K562 (cell line): ENCODE data around the gene VPREB1. TPM values are rescaled to one million over a fixed set of nuclear protein-coding genes. Genes with fewer than 3 reads are reported as not detected.

ENCODE experiments used
- ATAC-seq: fragments of 200-7000 bp; cut with Tn5 transposase; 3 replicates; pipeline ENCODE4 v1.9.1; 2020; ENCODE audit warnings: moderate library complexity
- BruUV-seq: library from RNA; stranded (reverse); fragments of 400-500 nt; replicated peaks from 2 replicates; lab custom pipeline; 2021; lab: Mats Ljungman, UMichigan
- CTCF ChIA-PET: fragments of 300-600 bp; formaldehyde crosslinking; extraction: SDS; loops from one replicate; lab custom pipeline; 2021; ENCODE audit warnings: low intra/inter-chr PET ratio; lab: Yijun Ruan, JAX
- POLR2A ChIA-PET: fragments of 300-600, 350-650 bp; sonication (Branson Sonifier 250); formaldehyde crosslinking; extraction: SDS; loops from one replicate; lab custom pipeline; 2021; ENCODE audit warnings: antibody characterized with exemption, inconsistent platforms; lab: Yijun Ruan, JAX
- DNase-seq, 4 experiments: peaks; one replicate each; pipeline versions ENCODE4 v3.0.0 to v3.0.0-alpha.2; 2011 to 2018; ENCODE audit warnings: low spot score in 3 of 4, mixed read lengths in 3 of 4; ENCODE audit errors: extremely low read depth in 1 of 4
- FAIRE-seq: peaks from 2 replicates; lab custom pipeline; 2011; peaks lifted over from hg19 to GRCh38; lab: Jason Lieb, UNC
- H2AFZ ChIP-seq: 2 replicates; pipeline ENCODE4 v1.6.0; 2011; ENCODE audit warnings: low read depth, low read length, control low read depth, inconsistent platforms
- H3K27ac ChIP-seq: fragments of 200-600 bp; 3 replicates; pipeline ENCODE4 v1.8.0; 2011; ENCODE audit warnings: low read depth, mild to moderate bottlenecking, control low read depth, inconsistent platforms, low read length, moderate library complexity, mixed read lengths; ENCODE audit errors: extremely low read depth
- H3K27me3 ChIP-seq, 2 experiments: fragments of 300-600 bp in 1 of 2; 2 replicates in 1 of 2; 3 replicates in 1 of 2; pipeline versions ENCODE4 v1.6.0 to v1.8.0; 2011; ENCODE audit warnings: inconsistent platforms in 2 of 2, low read length in 2 of 2, mild to moderate bottlenecking in 1 of 2, mixed read lengths in 1 of 2, moderate library complexity in 1 of 2; ENCODE audit not compliant: control insufficient read depth in 2 of 2, insufficient read depth in 2 of 2
- H3K36me3 ChIP-seq: fragments of 300-600 bp; 3 replicates; pipeline ENCODE4 v1.8.0; 2011; ENCODE audit warnings: mild to moderate bottlenecking, low read length, inconsistent platforms; ENCODE audit not compliant: control insufficient read depth, insufficient read depth
- H3K4me1 ChIP-seq, 2 experiments: fragments of 200-600 bp in 1 of 2; replicated peaks in 1 of 2; 2 replicates in 1 of 2; 3 replicates in 1 of 2; pipeline versions ENCODE4 v1.5.1 to v1.8.0; 2011; ENCODE audit warnings: inconsistent platforms in 2 of 2, low read length in 2 of 2, mild to moderate bottlenecking in 1 of 2, mixed read lengths in 1 of 2, moderate library complexity in 1 of 2; ENCODE audit not compliant: control insufficient read depth in 2 of 2, insufficient read depth in 2 of 2
- H3K4me2 ChIP-seq: 2 replicates; pipeline ENCODE4 v1.6.1; 2011; ENCODE audit warnings: low read length, control low read depth, inconsistent platforms, mixed read lengths; ENCODE audit not compliant: insufficient read depth
- H3K4me3 ChIP-seq: fragments of 200-600 bp; sonication (generic), shearing (Covaris generic); 2 replicates; pipeline ENCODE4 v1.5.1; 2016; ENCODE audit warnings: control low read depth, inconsistent platforms
- H3K79me2 ChIP-seq: fragments of 200-600 bp; 3 replicates; pipeline ENCODE4 v1.8.0; 2011; ENCODE audit warnings: low read length, inconsistent platforms; ENCODE audit not compliant: control insufficient read depth, insufficient read depth
- H3K9ac ChIP-seq, 2 experiments: 2 replicates each; pipeline versions ENCODE4 v1.6.0 to v1.6.1; 2011; ENCODE audit warnings: low read depth in 2 of 2, low read length in 2 of 2, control low read depth in 1 of 2, inconsistent platforms in 1 of 2, mild to moderate bottlenecking in 1 of 2, mixed read lengths in 1 of 2; ENCODE audit not compliant: insufficient read depth in 1 of 2
- H3K9me1 ChIP-seq: one replicate; pipeline ENCODE4 v1.6.0; 2011; ENCODE audit warnings: inconsistent platforms, mild to moderate bottlenecking, low read length, moderate library complexity; ENCODE audit not compliant: control insufficient read depth, insufficient read depth
- H3K9me3 ChIP-seq: replicated peaks from 2 replicates; pipeline ENCODE4 v1.5.1; 2011; ENCODE audit warnings: low read depth, low read length, inconsistent platforms; ENCODE audit not compliant: control insufficient read depth, insufficient read depth
- H4K20me1 ChIP-seq: replicated peaks from 2 replicates; pipeline ENCODE4 v1.6.1; 2011; ENCODE audit warnings: low read length, inconsistent platforms, mixed read lengths; ENCODE audit not compliant: control insufficient read depth, insufficient read depth
- CTBP1 ChIP-seq: fragments of 450-650 bp; IDR thresholded peaks from 2 replicates; pipeline ENCODE4 v1.6.1; 2016; ENCODE audit warnings: borderline replicate concordance
- HMBOX1 ChIP-seq: sonication (generic); IDR thresholded peaks from 2 replicates; pipeline ENCODE4 v1.6.1; 2016
- NFATC3 ChIP-seq: fragments of 450-650 bp; IDR thresholded peaks from 2 replicates; pipeline ENCODE4 v1.6.1; 2017; ENCODE audit warnings: mild to moderate bottlenecking
- POLR2B ChIP-seq: fragments of 450-650 bp; IDR thresholded peaks from 2 replicates; pipeline ENCODE4 v1.6.1; 2018; ENCODE audit warnings: low read depth; ENCODE audit not compliant: partially characterized antibody
- RNF219 ChIP-seq: fragments of 250-450 bp; sonication (Bioruptor Pico); IDR thresholded peaks from 2 replicates; pipeline ENCODE4 v1.5.0; 2022; ENCODE audit warnings: mild to moderate bottlenecking
- ZNF184 ChIP-seq: sonication (generic); formaldehyde crosslinking; IDR thresholded peaks from 2 replicates; pipeline ENCODE4 v1.5.0; 2020; ENCODE audit warnings: missing genetic modification reagents
- WGBS: fragments of 100-300 bp; shearing (Covaris generic); methylation state at CpG from one replicate; pipeline ENCODE4 v1.1.6; 2016; ENCODE audit warnings: low coverage, mixed read lengths; ENCODE audit not compliant: insufficient coverage; ENCODE audit errors: missing lambda C conversion rate; 5-methylcytosine and 5-hydroxymethylcytosine counted together
- in situ Hi-C: fragments of 300-500 bp; cut with MboI; formaldehyde crosslinking; loops from 4 replicates; pipeline ENCODE4 v1.15.0; 2018; ENCODE audit warnings: inconsistent platforms, mixed read lengths
- intact Hi-C: fragments of 100-400 bp; cut with micrococcal nuclease; formaldehyde crosslinking; loops from 2 replicates; pipeline ENCODE4 v1.14.2; 2022
- polyA plus RNA-seq, 8 experiments: library from polyadenylated mRNA; depleted of rRNA in 4 of 8; stranded (reverse) in 5 of 8; unstranded in 3 of 8; fragments of >200 nt; fragmentation: Nextera tagmentation in 2 of 8; fragmentation: Illumina TruSeq in 1 of 8; extraction: Ambion mirVana in 2 of 8; extraction: Trizol in 1 of 8; gene quantifications; 2 replicates each; pipeline versions ENCODE4 v1.2.1 to v1.2.3, GENCODE V29; 2011 to 2014; ENCODE audit warnings: inconsistent platforms in 1 of 8, missing spikeins in 1 of 8
- total RNA-seq, 7 experiments: library from RNA; depleted of rRNA in 6 of 7; stranded (reverse); fragments of >200 nt in 6 of 7; fragmentation: Illumina TruSeq in 2 of 7; extraction: Trizol in 2 of 7; gene quantifications; 2 replicates each; pipeline versions ENCODE4 v1.2.1 to v1.2.3, GENCODE V29; 2011 to 2021; ENCODE audit warnings: low replicate concordance in 1 of 7
- TF ChIP-seq, protein P1 (sequence below), 2 experiments: fragments of 250-450 bp in 1 of 2; fragments of 450-650 bp in 1 of 2; sonication (Bioruptor Pico) in 1 of 2; IDR thresholded peaks; 2 replicates each; pipeline versions ENCODE4 v1.6.1 to v1.8.0; 2016 to 2021; ENCODE audit warnings: mild to moderate bottlenecking in 2 of 2, moderate library complexity in 2 of 2, missing compliant biosample characterization in 1 of 2, missing genetic modification characterization in 1 of 2

VPREB1 gene
- total and polyA plus RNA-seq, 9 of the 15 experiments (the other 6 are each of a cell fraction or from before 2014, with no cell fraction given), result not detected

DNA sequence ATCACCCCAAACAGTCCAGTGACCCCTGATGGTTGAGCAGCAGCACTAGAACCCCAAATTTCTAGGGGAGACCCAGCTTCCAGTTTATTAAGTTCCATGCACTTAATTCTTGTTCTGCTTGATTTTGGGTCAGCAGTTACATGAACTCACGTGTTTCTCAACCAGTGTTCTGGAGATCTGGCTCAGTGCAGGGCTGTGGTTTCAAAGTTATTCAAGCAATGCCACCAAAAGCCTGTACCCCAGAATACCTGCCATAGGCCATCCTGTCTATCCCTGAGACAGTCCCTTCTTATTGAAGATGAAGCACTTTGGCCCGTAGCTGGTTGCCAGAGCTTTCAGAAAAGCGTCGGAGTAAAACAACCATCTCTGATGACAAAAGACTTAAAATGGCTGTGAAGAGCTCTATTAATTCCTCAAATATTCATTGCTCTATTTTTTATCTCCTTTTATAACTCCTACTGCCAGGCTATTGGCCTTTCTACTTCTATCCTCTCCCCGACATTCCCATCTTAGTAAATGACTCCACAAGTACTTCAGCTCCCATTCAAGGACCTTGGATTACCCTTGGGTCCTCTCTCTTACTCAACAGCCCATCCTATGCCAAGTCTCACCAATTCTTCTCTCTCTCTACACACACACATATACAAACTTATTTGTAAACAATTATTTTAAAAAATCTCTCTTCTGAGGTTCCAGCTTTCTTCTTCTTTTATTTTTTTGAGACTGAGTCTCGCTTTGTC lies 18.0 kb upstream of the VPREB1 start:
- in situ Hi-C loops (no loop called here), intact Hi-C loops (no loop called here)
- DNase-seq (no peak), FAIRE-seq (no peak), ATAC-seq (no peak)
- Histone ChIP-seq H3K4me3 (no peak overlapping the region), H2AFZ (no peak overlapping the region), H4K20me1 (peaks cover 5% of the 10 kb centered on the region; the same call in 1 of the 2 replicates), H3K27me3 (peaks cover 32 to 39% of the 10 kb centered on the region in 2 experiments), H3K9me1 (no peaks in the 10 kb centered on the region), H3K79me2 (no peaks in the 10 kb centered on the region), H3K27ac (no peak overlapping the region), H3K36me3 (no peaks in the 10 kb centered on the region), H3K4me1 (no peaks in the 10 kb centered on the region), H3K4me2 (no peak overlapping the region), H3K9ac (no peak overlapping the region), H3K9me3 (no peaks in the 10 kb centered on the region)
- TF ChIP-seq RNF219 (CRISPR knock-in tag), result no peak
- TF ChIP-seq, protein P1, sequence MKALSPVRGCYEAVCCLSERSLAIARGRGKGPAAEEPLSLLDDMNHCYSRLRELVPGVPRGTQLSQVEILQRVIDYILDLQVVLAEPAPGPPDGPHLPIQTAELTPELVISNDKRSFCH (CRISPR knock-in tag; IDR thresholded peaks at IDR 0.05), result 0 out of 2 replicates have a peak, but pooled peaks have one; percentile 16
- TF ChIP-seq, protein P1 (tag; IDR thresholded peaks at IDR 0.05), result no peak
- TF ChIP-seq HMBOX1, result no peak
- no peak for TF ChIP-seq NFATC3
- no peak for TF ChIP-seq ZNF184 (CRISPR knock-in tag)
- TF ChIP-seq POLR2B, result no peak
- TF ChIP-seq CTBP1, result no peak
- CTCF ChIA-PET, result no interaction called here
- 2% methylated on average over 6 of the region's 6 CpGs for WGBS
- BruUV-seq, result no TSS peak
- POLR2A ChIA-PET, result interaction anchor here (1.0 to 1.7 kb wide), 9 partner anchors 9 to 184 kb away, joined by 3 to 14 read pairs (median 4); no protein-coding TSS in a partner anchor
